Measurements from ENCODE around the gene SCAF8.

GRCh38 chr6:154742891-154743290 is 9.7 kb downstream of the SCAF8 start:
- TF ChIP-seq CTCF (IDR thresholded peaks at IDR 0.05) (no peak), YY1 (IDR thresholded peaks at IDR 0.05; ENCODE audit: low read depth) (no peak), NRF1 (IDR thresholded peaks at IDR 0.05; ENCODE audit: low read depth, low read length) (no peak), POLR2AphosphoS5 (IDR thresholded peaks at IDR 0.05; ENCODE audit: low read depth, low read length) (no peak), CHD2 (IDR thresholded peaks at IDR 0.05; ENCODE audit: low read length, partially characterized antibody) (no peak), SIN3A (IDR thresholded peaks at IDR 0.05; ENCODE audit: borderline replicate concordance, low read depth, low read length) (no peak), EP300 (IDR thresholded peaks at IDR 0.05; ENCODE audit: borderline replicate concordance in 1 of 2, low read depth in 1 of 2, low read length in 1 of 2) (no peak), RFX5 (IDR thresholded peaks at IDR 0.05; ENCODE audit: low read length) (no peak), EZH2phosphoT487 (IDR thresholded peaks at IDR 0.05; ENCODE audit: borderline replicate concordance, low read depth) (no peak), TAF1 (IDR thresholded peaks at IDR 0.05; ENCODE audit: borderline replicate concordance, low read depth, low read length) (no peak), RAD21 (IDR thresholded peaks at IDR 0.05; ENCODE audit: low read length) (no peak), SMC3 (IDR thresholded peaks at IDR 0.05; ENCODE audit: low read depth, low read length) (no peak)
- TF ChIP-seq, protein P1, sequence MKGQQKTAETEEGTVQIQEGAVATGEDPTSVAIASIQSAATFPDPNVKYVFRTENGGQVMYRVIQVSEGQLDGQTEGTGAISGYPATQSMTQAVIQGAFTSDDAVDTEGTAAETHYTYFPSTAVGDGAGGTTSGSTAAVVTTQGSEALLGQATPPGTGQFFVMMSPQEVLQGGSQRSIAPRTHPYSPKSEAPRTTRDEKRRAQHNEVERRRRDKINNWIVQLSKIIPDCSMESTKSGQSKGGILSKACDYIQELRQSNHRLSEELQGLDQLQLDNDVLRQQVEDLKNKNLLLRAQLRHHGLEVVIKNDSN (IDR thresholded peaks at IDR 0.05; ENCODE audit: borderline replicate concordance, low read depth), result no peak

Data from SK-N-SH (cell line).